ENCODE data around the gene COX8C. TPM values are rescaled to one million over a fixed set of nuclear protein-coding genes. Genes with fewer than 3 reads are reported as not detected.

The COX8C gene
- total RNA-seq, 1 donor from 2014 or later = not detected

GRCh38 chr14:93317875-93318807, 28.8 kb upstream of the COX8C start:
- no peaks in the 10 kb centered on the region for H3K9me3 ChIP-seq
- intact Hi-C loops (cut with DNase I) = no loop called here
- H3K4me1 ChIP-seq = peaks cover 0 to 11% of the 10 kb centered on the region in 2 donors
- no peaks in the 10 kb centered on the region for H3K36me3 ChIP-seq
- TF ChIP-seq CTCF (IDR thresholded peaks at IDR 0.05) = no peak
- H3K27me3 ChIP-seq = no peaks in the 10 kb centered on the region
- no peak overlapping the region for H3K27ac ChIP-seq
- no peak overlapping the region for H3K4me3 ChIP-seq
- no peak for DNase-seq (ENCODE audit: low spot score in 2 of 2)

GRCh38 chr14:93318927-93319326, 28.1 kb upstream of the COX8C start:
- DNase-seq (ENCODE audit: low spot score in 2 of 2) = no peak
- no peak for TF ChIP-seq CTCF (IDR thresholded peaks at IDR 0.05)
- H3K4me1 ChIP-seq = peaks cover 0 to 11% of the 10 kb centered on the region in 2 donors
- intact Hi-C loops (cut with DNase I) = no loop called here
- H3K27ac ChIP-seq = no peak overlapping the region
- H3K27me3 ChIP-seq = no peaks in the 10 kb centered on the region
- no peaks in the 10 kb centered on the region for H3K36me3 ChIP-seq
- H3K4me3 ChIP-seq = no peak overlapping the region
- H3K9me3 ChIP-seq = no peaks in the 10 kb centered on the region

- Histone ChIP-seq H3K36me3 (peaks cover 0 to 2% of the 10 kb centered on the region in 2 donors), H3K27ac (no peak overlapping the region), H3K4me1 (peaks cover 0 to 11% of the 10 kb centered on the region in 2 donors), H3K9me3 (no peaks in the 10 kb centered on the region), H3K27me3 (no peaks in the 10 kb centered on the region), H3K4me3 (no peak overlapping the region)
- no peak for DNase-seq (ENCODE audit: low spot score in 2 of 2)
- no peak for TF ChIP-seq CTCF (IDR thresholded peaks at IDR 0.05)
- intact Hi-C loops (cut with DNase I) = no loop called here
These were observed 27.5 kb upstream of the COX8C start for GRCh38 chr14:93319494-93319893.

- TF ChIP-seq CTCF (IDR thresholded peaks at IDR 0.05) = no peak
- intact Hi-C loops (cut with DNase I) = no loop called here
- H3K4me1 ChIP-seq = peaks cover 0 to 11% of the 10 kb centered on the region in 2 donors
These were observed 27.0 kb upstream of the COX8C start for GRCh38 chr14:93319958-93320357.

GRCh38 chr14:93320489-93320888, 26.5 kb upstream of the COX8C start:
- intact Hi-C loops (cut with DNase I) = no loop called here
- H3K4me1 ChIP-seq = peaks cover 0 to 11% of the 10 kb centered on the region in 2 donors
- no peak overlapping the region for H3K27ac ChIP-seq
- no peak for DNase-seq (ENCODE audit: low spot score in 2 of 2)
- no peak for TF ChIP-seq CTCF (IDR thresholded peaks at IDR 0.05)
- no peak overlapping the region for H3K4me3 ChIP-seq
- no peaks in the 10 kb centered on the region for H3K27me3 ChIP-seq
- H3K9me3 ChIP-seq = no peaks in the 10 kb centered on the region
- peaks cover 0 to 5% of the 10 kb centered on the region in 2 donors for H3K36me3 ChIP-seq

More at GRCh38 chr14:93319958-93320357, 27.0 kb upstream of the COX8C start:
- H3K4me3 ChIP-seq = no peak overlapping the region
- H3K9me3 ChIP-seq = no peaks in the 10 kb centered on the region
- peaks cover 0 to 5% of the 10 kb centered on the region in 2 donors for H3K36me3 ChIP-seq
- no peak for DNase-seq (ENCODE audit: low spot score in 2 of 2)
- no peak overlapping the region for H3K27ac ChIP-seq
- no peaks in the 10 kb centered on the region for H3K27me3 ChIP-seq
